ENCODE measurements around the gene PEAR1.

Gene PEAR1

DNA sequence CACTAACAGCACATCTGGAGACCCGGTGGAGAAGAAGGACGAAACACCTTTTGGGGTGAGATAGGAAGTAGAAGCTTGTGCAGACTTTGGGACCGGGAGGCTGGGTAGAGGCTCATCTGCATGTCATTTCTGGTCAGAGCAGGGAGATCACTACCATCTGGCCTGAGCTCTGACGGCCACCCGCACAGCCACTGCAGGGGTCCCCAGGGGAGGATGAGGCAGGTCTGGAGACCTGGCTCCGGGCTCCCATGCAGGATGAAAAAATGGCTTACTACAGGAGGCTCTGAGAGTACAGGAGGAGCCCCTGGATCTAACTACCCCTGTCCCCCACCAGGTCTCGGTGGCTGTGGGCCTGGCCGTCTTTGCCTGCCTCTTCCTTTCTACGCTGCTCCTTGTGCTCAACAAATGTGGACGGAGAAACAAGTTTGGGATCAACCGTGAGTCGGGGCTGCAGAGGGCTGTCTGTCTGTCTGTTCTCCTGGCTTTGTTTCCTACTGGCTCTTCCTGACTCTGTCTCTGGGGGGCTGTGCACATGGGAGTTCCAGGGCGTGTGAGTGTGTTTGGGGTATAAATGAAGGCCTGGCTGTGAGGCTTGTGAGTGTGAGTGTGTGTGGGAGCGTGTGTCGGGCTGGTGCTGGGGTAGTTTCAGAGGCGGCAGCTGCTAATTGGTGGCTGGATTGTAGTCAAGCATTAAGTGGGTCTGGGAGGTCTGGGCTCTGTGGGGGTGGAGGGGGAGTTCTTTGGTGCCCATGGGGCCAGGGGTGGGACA, 18.8 kb upstream of the PEAR1 start:
- Histone ChIP-seq H3K27me3 (ENCODE audit: low read depth, low read length) (no peaks in the 10 kb centered on the region), H3K36me3 (ENCODE audit: control insufficient read depth in 1 of 2, insufficient read depth in 2 of 2, low read length in 2 of 2) (no peaks in the 10 kb centered on the region), H3K4me1 (ENCODE audit: control insufficient read depth in 1 of 2, insufficient read depth in 2 of 2, low read length in 2 of 2) (no peaks in the 10 kb centered on the region), H3K27ac (ENCODE audit: low read length) (no peak overlapping the region), H3K9me3 (ENCODE audit: control insufficient read depth in 1 of 2, low read length in 2 of 2) (no peaks in the 10 kb centered on the region), H3K4me3 (ENCODE audit: low read depth in 1 of 2, low read length in 2 of 2) (no peak overlapping the region)

DNA sequence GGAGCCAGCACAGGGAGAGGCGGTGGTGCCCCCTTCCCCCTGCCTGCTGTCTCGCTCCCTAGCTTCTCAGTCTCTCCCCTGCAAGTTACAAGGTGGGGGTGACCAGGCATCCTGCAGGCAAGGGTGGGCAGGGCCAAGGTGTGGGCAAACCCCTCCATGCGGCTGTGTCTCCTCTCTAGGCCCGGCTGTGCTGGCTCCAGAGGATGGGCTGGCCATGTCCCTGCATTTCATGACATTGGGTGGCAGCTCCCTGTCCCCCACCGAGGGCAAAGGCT, 18.2 kb upstream of the PEAR1 start:
- Histone ChIP-seq H3K27me3 (ENCODE audit: low read depth, low read length) (no peaks in the 10 kb centered on the region), H3K27ac (ENCODE audit: low read length) (no peak overlapping the region), H3K4me1 (ENCODE audit: control insufficient read depth in 1 of 2, insufficient read depth in 2 of 2, low read length in 2 of 2) (no peaks in the 10 kb centered on the region), H3K9me3 (ENCODE audit: control insufficient read depth in 1 of 2, low read length in 2 of 2) (no peaks in the 10 kb centered on the region), H3K4me3 (ENCODE audit: low read depth in 1 of 2, low read length in 2 of 2) (no peak overlapping the region), H3K36me3 (ENCODE audit: control insufficient read depth in 1 of 2, insufficient read depth in 2 of 2, low read length in 2 of 2) (no peaks in the 10 kb centered on the region)

DNA sequence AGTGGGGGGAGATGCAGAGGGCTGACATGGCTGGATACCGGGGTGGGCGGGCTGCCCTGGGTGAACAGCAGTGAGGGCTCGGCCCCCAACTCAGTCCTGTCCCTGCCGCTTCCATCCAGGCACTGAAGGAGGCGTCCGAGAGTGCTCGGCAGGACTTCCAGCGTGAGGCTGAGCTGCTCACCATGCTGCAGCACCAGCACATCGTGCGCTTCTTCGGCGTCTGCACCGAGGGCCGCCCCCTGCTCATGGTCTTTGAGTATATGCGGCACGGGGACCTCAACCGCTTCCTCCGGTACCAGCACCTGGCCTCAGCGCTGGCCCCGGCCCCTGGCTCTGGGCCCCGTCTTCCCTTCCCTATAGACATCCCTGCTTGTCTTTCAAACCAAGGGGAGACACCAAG, 17.2 kb upstream of the PEAR1 start:
- Histone ChIP-seq H3K36me3 (ENCODE audit: control insufficient read depth in 1 of 2, insufficient read depth in 2 of 2, low read length in 2 of 2) (no peaks in the 10 kb centered on the region), H3K4me1 (ENCODE audit: control insufficient read depth in 1 of 2, insufficient read depth in 2 of 2, low read length in 2 of 2) (no peaks in the 10 kb centered on the region), H3K27me3 (ENCODE audit: low read depth, low read length) (no peaks in the 10 kb centered on the region), H3K4me3 (ENCODE audit: low read depth in 1 of 2, low read length in 2 of 2) (no peak overlapping the region), H3K27ac (ENCODE audit: low read length) (no peak overlapping the region), H3K9me3 (ENCODE audit: control insufficient read depth in 1 of 2, low read length in 2 of 2) (no peaks in the 10 kb centered on the region)

DNA sequence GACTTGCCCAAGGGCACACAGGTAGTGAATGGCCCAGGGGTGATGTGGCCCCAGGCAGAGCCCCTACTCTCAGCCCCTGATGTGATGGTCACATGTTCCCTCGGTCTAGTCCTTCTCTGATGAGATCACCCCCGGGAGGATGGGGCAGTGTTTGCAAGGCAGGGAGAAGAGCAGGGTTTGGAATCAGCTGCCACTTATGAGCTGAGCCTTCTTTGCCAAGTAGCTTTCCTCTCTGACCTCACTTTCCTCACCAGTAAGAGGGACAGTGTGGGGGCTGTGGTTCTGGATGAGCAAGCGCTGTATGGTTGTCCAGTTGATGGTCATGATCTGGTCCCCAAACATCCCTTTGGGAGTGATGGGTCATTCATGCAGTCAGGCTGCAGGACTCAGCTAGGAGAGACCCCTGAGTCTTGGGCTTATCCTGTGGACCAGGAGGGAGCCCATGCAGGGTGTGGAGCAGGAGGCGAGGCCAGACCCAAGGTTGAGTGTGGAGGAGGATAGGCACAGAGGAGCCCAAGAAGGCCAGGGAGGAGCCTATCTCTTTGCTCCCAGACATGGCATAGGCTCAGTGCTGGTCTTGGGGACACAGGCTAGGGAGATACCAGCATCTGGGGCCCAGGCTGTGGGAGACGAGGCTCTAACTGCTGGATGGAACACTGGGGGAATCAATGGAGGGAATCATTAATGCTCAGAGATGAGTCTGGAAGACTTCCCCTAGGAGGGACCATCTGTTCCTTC, 15.9 kb upstream of the PEAR1 start:
- Histone ChIP-seq H3K9me3 (ENCODE audit: control insufficient read depth in 1 of 2, low read length in 2 of 2) (no peaks in the 10 kb centered on the region), H3K4me3 (ENCODE audit: low read depth in 1 of 2, low read length in 2 of 2) (no peak overlapping the region), H3K4me1 (ENCODE audit: control insufficient read depth in 1 of 2, insufficient read depth in 2 of 2, low read length in 2 of 2) (no peaks in the 10 kb centered on the region), H3K27me3 (ENCODE audit: low read depth, low read length) (no peaks in the 10 kb centered on the region), H3K27ac (ENCODE audit: low read length) (no peak overlapping the region), H3K36me3 (ENCODE audit: control insufficient read depth in 1 of 2, insufficient read depth in 2 of 2, low read length in 2 of 2) (no peaks in the 10 kb centered on the region)

DNA sequence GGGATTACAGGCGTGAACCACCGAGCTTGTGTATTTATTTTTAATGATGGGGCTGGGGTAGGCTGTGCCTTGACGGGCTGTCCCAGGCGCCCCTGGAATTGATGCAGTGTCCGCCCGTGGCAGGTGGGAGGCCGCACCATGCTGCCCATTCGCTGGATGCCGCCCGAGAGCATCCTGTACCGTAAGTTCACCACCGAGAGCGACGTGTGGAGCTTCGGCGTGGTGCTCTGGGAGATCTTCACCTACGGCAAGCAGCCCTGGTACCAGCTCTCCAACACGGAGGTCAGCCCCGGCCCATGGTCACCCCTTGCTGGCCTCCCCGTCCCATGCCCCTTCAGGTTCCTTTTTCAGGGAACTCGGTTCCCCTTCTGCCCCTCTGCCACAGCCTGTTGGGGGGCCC, 13.6 kb upstream of the PEAR1 start:
- Histone ChIP-seq H3K4me3 (ENCODE audit: low read depth in 1 of 2, low read length in 2 of 2) (no peak overlapping the region), H3K27ac (ENCODE audit: low read length) (no peak overlapping the region), H3K27me3 (ENCODE audit: low read depth, low read length) (peaks cover 6% of the 10 kb centered on the region), H3K36me3 (ENCODE audit: control insufficient read depth in 1 of 2, insufficient read depth in 2 of 2, low read length in 2 of 2) (no peaks in the 10 kb centered on the region), H3K9me3 (ENCODE audit: control insufficient read depth in 1 of 2, low read length in 2 of 2) (no peaks in the 10 kb centered on the region), H3K4me1 (ENCODE audit: control insufficient read depth in 1 of 2, insufficient read depth in 2 of 2, low read length in 2 of 2) (no peaks in the 10 kb centered on the region)

DNA sequence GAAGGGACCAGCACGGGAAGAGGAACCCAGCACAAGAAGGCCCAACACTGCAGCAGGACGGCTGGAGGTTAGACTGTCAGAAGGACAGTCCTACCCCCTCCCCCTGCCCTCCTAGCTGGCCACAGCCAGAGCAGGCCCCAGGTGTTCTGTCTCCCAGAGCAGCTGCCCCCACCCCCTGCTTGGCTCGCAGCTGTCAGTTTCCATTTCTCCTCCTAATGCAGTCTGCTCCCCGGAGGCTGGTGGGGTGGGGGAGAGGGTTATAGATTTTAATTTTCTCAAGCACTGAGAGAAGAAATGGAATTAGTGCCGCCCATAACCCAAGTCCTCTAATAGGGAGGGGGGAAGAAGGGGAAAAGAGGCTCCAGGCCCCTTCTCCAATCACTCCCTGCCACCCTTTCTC, 13.0 kb upstream of the PEAR1 start:
- Histone ChIP-seq H3K4me3 (ENCODE audit: low read depth in 1 of 2, low read length in 2 of 2) (no peak overlapping the region), H3K36me3 (ENCODE audit: control insufficient read depth in 1 of 2, insufficient read depth in 2 of 2, low read length in 2 of 2) (no peaks in the 10 kb centered on the region), H3K27me3 (ENCODE audit: low read depth, low read length) (peaks cover 6% of the 10 kb centered on the region), H3K9me3 (ENCODE audit: control insufficient read depth in 1 of 2, low read length in 2 of 2) (no peaks in the 10 kb centered on the region), H3K4me1 (ENCODE audit: control insufficient read depth in 1 of 2, insufficient read depth in 2 of 2, low read length in 2 of 2) (no peaks in the 10 kb centered on the region), H3K27ac (ENCODE audit: low read length) (no peak overlapping the region)

DNA sequence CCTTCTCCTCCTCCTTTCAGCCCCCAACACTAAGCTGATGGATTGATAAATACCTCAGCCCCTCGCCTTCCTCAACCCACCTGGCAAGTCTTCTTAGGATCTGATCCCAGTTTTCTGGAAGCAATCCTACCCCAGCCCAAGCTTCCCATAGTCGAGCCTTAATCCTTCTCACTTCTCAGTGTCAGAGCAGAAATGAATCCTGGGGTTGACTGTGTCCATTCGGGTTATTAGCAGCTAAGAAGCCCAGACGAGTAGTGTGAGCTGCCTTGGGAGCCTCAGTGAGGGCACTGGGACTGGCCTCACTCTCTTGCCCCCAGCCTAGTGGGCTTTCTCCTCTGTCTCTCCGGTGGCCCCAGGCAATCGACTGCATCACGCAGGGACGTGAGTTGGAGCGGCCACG, 12.4 kb upstream of the PEAR1 start:
- Histone ChIP-seq H3K9me3 (ENCODE audit: control insufficient read depth in 1 of 2, low read length in 2 of 2) (no peaks in the 10 kb centered on the region), H3K27me3 (ENCODE audit: low read depth, low read length) (peaks cover 6% of the 10 kb centered on the region), H3K27ac (ENCODE audit: low read length) (no peak overlapping the region), H3K4me1 (ENCODE audit: control insufficient read depth in 1 of 2, insufficient read depth in 2 of 2, low read length in 2 of 2) (no peaks in the 10 kb centered on the region), H3K36me3 (ENCODE audit: control insufficient read depth in 1 of 2, insufficient read depth in 2 of 2, low read length in 2 of 2) (no peaks in the 10 kb centered on the region), H3K4me3 (ENCODE audit: low read depth in 1 of 2, low read length in 2 of 2) (no peak overlapping the region)

DNA sequence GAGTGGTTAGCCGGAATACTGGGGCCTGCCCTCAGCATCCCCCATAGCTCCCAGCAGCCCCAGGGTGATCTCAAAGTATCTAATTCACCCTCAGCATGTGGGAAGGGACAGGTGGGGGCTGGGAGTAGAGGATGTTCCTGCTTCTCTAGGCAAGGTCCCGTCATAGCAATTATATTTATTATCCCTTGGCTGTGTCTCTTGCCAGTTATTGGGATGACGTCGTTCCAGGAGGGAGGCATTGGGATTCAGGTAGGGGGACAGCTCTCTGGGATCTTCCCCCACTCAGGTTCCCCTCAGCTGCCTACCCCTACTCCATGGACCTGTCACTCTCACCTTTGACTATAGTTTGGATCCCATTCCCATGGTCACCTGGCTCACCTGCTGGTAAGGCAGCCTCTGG, 11.9 kb upstream of the PEAR1 start:
- Histone ChIP-seq H3K4me3 (ENCODE audit: low read depth in 1 of 2, low read length in 2 of 2) (no peak overlapping the region), H3K36me3 (ENCODE audit: control insufficient read depth in 1 of 2, insufficient read depth in 2 of 2, low read length in 2 of 2) (no peaks in the 10 kb centered on the region), H3K27me3 (ENCODE audit: low read depth, low read length) (peaks cover 6% of the 10 kb centered on the region), H3K9me3 (ENCODE audit: control insufficient read depth in 1 of 2, low read length in 2 of 2) (no peaks in the 10 kb centered on the region), H3K27ac (ENCODE audit: low read length) (no peak overlapping the region), H3K4me1 (ENCODE audit: control insufficient read depth in 1 of 2, insufficient read depth in 2 of 2, low read length in 2 of 2) (no peaks in the 10 kb centered on the region)

DNA sequence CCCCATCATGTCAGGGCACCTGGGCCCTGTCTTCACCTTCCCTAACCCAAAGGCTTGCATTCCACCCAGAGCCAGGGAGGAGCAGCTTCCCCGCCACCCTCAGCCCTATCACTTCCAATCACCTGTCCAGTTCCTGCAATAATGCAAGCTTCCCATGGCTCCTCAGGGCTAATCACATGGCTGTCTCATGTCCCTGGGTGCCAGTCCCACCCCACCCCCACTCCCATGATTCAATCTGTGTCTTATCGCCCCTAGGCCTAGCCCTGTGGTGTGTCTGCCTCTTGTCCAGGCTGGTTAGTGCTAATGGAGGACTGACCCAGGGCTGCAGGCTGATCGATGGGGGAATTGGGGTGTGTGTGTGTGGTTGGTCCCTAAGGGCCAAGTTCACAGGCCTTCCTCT, 11.0 kb upstream of the PEAR1 start:
- H3K27ac ChIP-seq (ENCODE audit: low read length) = no peak overlapping the region
- H3K4me1 ChIP-seq (ENCODE audit: control insufficient read depth in 1 of 2, insufficient read depth in 2 of 2, low read length in 2 of 2) = no peaks in the 10 kb centered on the region
- H3K4me3 ChIP-seq (ENCODE audit: low read depth in 1 of 2, low read length in 2 of 2) = no peak overlapping the region
- H3K9me3 ChIP-seq (ENCODE audit: control insufficient read depth in 1 of 2, low read length in 2 of 2) = no peaks in the 10 kb centered on the region
- peaks cover 6% of the 10 kb centered on the region for H3K27me3 ChIP-seq (ENCODE audit: low read depth, low read length)
- H3K36me3 ChIP-seq (ENCODE audit: control insufficient read depth in 1 of 2, insufficient read depth in 2 of 2, low read length in 2 of 2) = no peaks in the 10 kb centered on the region

DNA sequence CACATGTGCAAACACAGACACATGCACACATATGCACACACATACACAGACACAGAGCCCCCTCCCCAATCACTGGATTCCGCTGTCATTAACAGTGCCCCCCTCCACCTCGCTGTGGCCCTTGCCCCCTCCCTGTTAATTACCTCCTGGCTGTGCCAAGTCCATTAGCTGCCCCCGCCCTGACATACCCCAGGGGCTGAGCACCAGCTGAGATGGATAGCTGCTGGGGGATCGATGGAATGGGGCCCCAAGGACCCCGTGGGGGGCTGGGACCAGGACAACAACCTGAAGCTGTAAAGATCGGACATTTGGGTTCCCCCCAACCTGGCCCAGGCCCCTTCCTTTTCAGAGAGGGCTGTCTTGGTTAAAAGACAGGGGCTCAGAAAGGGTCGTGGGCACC, 9.6 kb upstream of the PEAR1 start:
- Histone ChIP-seq H3K36me3 (ENCODE audit: control insufficient read depth in 1 of 2, insufficient read depth in 2 of 2, low read length in 2 of 2) (no peaks in the 10 kb centered on the region), H3K4me1 (ENCODE audit: control insufficient read depth in 1 of 2, insufficient read depth in 2 of 2, low read length in 2 of 2) (no peaks in the 10 kb centered on the region), H3K4me3 (ENCODE audit: low read depth in 1 of 2, low read length in 2 of 2) (no peak overlapping the region), H3K27ac (ENCODE audit: low read length) (no peak overlapping the region), H3K9me3 (ENCODE audit: control insufficient read depth in 1 of 2, low read length in 2 of 2) (no peaks in the 10 kb centered on the region), H3K27me3 (ENCODE audit: low read depth, low read length) (peaks cover 6% of the 10 kb centered on the region)

DNA sequence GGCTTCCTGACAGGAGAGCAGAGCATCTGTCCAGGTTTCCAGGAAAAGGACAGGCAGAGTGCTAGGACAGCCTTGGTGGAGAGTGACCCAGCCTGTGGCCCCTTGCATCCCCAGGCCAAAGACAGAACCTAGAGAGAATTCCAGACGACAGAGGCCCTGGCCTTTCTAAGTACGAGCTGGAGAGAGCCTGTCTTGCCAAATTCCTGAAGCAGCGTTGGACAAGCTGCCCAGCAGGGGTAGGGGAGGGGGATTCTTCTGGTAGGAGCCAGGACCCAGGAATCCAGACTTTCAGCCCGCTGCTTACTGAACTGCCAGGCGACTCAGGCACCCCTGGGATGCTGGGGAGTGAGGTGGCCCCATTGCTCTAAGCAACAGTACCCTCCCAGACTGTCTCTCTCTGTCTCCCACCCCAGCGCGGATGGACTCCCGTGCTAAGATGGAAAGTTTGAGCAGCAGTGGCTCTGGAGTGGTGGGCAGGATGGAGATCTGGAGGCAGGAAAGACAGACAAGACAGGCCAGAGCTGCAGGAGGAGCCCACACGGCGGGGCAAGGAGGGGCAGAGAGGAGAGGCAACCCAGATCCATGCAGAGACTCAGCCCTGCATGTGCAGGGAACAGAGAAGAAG, 8.8 kb upstream of the PEAR1 start:
- Histone ChIP-seq H3K4me1 (ENCODE audit: control insufficient read depth in 1 of 2, insufficient read depth in 2 of 2, low read length in 2 of 2) (no peaks in the 10 kb centered on the region), H3K9me3 (ENCODE audit: control insufficient read depth in 1 of 2, low read length in 2 of 2) (no peaks in the 10 kb centered on the region), H3K4me3 (ENCODE audit: low read depth in 1 of 2, low read length in 2 of 2) (no peak overlapping the region), H3K27me3 (ENCODE audit: low read depth, low read length) (peaks cover 6% of the 10 kb centered on the region), H3K36me3 (ENCODE audit: control insufficient read depth in 1 of 2, insufficient read depth in 2 of 2, low read length in 2 of 2) (no peaks in the 10 kb centered on the region), H3K27ac (ENCODE audit: low read length) (no peak overlapping the region)

All from muscle layer of duodenum (tissue), 2 donors.